C1 segment of cervical spinal cord (tissue), 14 donors: ENCODE results near the gene MRPS18A.
"Not testable (repeated sequence)": the region's sequence is repeated elsewhere in the genome, so short reads cannot be mapped to it uniquely, and the experiment has no call there.

Experiments used
- DNase-seq, 14 donors: peaks; one replicate each; lab custom pipeline; 2025; lab: John Stamatoyannopoulos, UW

The MRPS18A gene

DNA sequence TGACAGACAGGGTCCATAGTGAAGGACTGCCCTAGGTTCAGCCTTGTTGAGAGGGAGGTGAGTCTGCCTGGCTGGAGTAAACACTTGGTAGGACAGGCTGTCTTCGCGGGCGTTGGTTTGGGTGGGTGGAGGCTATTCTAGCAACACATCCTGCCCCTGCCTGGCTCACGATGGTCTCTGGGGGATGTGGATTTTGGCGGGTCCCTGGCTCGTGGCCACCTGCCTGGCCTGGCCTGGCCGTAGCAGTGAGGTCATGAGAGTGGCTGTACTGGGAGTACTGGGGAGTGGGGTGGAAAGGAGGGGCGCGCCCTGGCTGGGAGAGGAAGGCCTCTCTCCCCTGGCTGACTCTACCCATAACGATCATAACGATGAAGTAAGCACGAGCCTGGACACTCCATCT, 30.2 kb upstream of the MRPS18A start:
- peak in 1 of 14 donors; percentile 11 for DNase-seq

- no peak for DNase-seq
Observed at GRCh38 chr6:43717389-43717788, 29.8 kb upstream of the MRPS18A start.

DNA sequence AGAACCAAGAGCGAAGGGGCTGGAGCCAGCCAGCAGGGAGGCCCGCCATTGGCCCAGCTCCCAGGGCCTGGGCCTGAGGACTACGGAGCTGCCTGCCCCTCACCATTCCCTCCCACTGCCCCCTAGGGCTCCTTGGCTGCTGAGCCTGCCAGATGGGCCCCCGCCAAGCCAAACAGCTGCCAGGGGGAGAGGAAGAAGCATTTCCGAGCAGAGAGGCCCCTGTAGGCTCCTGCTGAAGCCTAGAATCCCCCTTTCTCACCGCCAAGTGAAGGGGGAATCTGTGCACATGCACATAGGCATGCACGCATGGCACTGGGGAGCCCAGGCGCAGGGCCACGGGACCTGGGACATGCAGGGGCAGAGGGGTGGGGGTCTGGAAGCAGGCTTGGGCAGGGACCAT, 28.5 kb upstream of the MRPS18A start:
- peak in 8 of 14 donors; percentile 7 to 62 (median 20) for DNase-seq

- no peak for DNase-seq
Observed at GRCh38 chr6:43715056-43715788, 27.6 kb upstream of the MRPS18A start.

DNA sequence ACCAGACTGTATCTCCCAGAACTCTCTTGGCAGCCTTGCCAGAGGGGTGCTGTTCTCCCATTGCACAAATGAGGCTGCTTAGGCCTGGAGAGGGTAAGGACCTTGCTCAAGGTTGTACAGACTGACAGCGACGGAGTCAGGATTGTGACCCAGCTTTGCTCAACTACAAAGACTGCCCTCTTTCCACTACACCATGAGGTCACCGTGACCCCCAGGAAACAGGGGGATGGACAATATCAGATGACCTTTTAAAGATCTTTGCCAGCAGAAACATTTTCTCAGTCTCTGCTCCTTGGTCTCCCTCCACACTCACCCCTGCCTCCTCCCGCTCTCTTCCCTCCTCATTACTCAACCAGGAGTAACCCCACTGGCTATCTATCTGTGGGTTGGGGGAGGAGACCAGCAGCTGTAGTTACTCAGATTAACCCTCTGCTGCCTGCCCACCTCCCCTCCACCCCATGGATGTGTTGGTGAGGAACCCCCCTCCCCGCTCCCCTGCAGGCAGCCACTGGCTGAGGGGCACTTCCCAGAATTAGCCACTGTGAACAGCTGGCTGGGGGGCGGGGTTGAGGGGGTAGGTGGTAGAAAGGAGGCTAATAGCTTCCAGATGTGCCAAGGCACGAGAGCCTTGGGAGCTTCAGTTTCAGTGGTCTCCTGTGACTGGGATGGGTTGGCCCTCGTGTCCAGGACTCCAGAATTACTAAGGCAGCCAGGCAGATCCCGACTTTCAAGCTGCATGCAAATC, 26.9 kb upstream of the MRPS18A start:
- no peak for DNase-seq

GRCh38 chr6:43713643-43714310, 26.2 kb upstream of the MRPS18A start:
- no peak for DNase-seq

GRCh38 chr6:43712579-43712978, 25.0 kb upstream of the MRPS18A start:
- no peak for DNase-seq

DNA sequence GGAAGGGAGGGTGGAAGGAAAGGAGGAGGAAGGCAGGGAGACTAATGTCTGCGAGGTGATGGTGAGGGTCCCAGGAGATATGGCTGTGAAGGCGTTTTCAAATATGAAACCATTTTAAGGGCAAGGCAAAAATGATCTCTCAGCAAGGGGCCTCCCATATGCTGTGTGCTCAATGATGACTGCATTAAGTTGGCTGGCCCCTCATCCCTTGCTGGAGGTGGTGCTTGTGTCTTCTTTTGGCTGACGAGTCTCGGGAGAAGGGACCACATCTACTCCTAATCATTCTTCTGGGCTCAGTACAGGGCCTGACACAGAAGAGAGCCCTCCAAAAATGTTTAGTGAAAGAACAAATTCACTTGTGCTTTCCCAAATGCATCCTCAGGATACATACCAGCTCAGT, 23.0 kb upstream of the MRPS18A start:
- no peak for DNase-seq

GRCh38 chr6:43709654-43710303, 22.2 kb upstream of the MRPS18A start:
- no peak for DNase-seq

- no peak for DNase-seq
Observed at GRCh38 chr6:43708860-43709653, 21.5 kb upstream of the MRPS18A start.

DNA sequence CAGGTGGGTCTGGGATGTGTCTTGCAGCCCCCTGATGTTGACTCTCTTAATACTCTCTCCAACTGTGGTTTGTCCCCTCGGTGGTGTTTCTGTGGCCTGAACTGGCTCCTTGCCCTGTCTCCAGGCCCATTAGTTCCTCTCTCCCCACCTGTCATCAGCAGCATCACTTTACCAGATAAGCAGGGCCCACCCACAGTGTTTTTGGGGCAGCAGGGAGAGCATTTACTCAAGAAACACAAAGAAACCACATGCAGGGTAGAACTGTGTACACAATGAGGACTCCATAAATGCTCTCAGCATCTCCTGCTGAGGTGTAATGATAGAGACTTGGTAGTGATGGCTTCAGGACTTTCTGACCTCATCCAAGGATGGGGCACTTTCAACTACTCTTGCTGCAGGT, 20.2 kb upstream of the MRPS18A start:
- no peak for DNase-seq

DNA sequence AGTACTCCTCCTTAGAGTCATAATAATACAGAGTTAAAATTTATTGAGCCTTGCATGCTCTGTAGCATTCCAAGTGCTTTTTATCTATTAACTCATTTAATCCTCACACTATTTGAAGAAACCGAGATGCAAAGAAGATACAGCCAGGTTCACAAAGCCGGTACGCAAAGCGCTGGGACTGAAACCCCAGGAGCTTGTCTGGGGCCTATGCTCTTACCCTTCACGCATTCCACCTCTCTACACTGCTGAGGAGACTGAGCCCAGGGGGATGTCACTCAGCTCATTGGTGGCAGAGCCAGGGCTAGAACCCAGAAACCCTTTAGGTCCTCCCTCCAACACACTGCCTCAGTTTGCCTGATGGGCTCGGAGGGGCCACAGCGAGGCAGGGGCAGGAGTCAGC, 19.7 kb upstream of the MRPS18A start:
- no peak for DNase-seq

- no peak for DNase-seq
Observed at GRCh38 chr6:43706788-43707187, 19.2 kb upstream of the MRPS18A start.

DNA sequence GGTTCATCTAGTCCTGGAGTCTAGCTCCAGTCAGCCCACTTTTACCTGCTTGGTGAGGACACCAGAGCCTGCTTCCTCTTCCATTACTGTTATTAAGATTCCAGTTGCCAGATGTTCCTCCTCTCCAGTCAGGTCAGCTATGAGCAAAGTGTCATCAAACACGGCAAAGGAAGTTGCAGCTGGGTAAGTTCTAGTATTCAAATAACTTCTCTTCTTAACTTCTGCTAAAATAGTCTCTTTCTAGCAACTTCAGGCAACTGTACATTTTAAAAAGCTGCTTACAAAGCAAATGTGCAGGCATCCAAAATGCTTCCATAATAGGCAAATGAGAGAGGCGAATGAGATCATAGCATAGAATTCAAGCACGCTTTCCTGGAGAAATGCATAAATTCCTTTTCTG, 18.4 kb upstream of the MRPS18A start:
- no peak for DNase-seq

GRCh38 chr6:43703512-43704429, 16.2 kb upstream of the MRPS18A start:
- DNase-seq: no peak

GRCh38 chr6:43702534-43703440, 15.2 kb upstream of the MRPS18A start:
- peak in 2 of 14 donors; percentile 6 to 19 for DNase-seq

DNA sequence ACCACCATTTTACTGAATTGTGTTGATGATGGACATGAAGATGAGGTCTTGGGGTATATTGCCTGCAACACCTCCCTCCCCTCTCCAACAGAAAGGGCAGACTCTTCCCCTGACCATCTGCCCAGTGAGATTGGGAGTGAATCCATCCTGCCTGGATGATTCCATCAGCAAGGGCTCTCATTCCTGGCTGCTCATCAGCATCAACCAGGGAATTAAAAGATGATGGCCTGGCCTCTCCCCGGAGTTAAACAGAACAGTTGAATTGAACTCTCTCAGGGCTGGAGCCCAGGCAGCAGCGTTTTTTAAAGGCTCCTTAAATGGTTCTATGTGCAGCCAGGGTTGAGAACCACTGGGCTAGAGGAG, 14.6 kb upstream of the MRPS18A start:
- no peak for DNase-seq

DNA sequence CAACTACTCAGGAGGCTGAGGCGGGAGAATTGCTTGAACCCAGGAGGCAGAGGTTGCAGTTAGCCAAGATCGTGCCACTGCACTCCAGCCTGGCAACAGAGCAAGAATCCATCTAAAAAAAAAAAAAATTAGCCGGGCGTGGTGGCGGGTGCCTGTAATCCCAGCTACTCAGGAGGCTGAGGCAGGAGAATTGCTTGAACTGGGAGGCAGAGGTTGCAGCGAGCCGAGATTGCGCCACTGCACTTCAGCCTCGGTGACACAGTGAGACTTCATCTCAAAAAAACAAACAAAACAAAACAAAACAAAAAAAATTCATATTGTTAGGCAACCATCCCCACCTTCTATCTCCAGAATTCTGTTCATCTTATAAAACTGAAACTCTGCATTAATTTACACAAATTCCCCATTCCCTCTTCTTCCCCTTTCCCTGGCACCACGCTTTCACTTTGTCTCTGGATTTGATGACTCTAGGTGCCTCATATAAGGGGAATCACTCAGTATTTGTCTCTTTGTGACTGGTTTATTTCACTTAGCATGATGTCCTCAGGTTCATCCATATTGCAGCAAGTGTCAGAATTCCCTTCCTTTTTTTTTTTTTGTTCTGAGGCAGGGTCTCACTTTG, 13.5 kb upstream of the MRPS18A start:
- not testable (repeated sequence) for DNase-seq
